Lower leg skin (tissue), 3 donors: ENCODE data around the gene GGA1.

Source experiments
- POLR2A ChIP-seq, 2 donors: fragments of 450-650 bp; IDR thresholded peaks; one replicate each; pipeline ENCODE4 v1.6.1; 2016 to 2017; ENCODE audit warnings: antibody characterized with exemption in 2 of 2, mild to moderate bottlenecking in 1 of 2, moderate library complexity in 1 of 2
- TF ChIP-seq, protein P1 (sequence below), 3 donors: fragments of 450-650 bp; IDR thresholded peaks; one replicate each; pipeline ENCODE4 v1.5.1; 2016; ENCODE audit warnings: antibody characterized with exemption in 3 of 3, mild to moderate bottlenecking in 3 of 3, moderate library complexity in 2 of 3

DNA sequence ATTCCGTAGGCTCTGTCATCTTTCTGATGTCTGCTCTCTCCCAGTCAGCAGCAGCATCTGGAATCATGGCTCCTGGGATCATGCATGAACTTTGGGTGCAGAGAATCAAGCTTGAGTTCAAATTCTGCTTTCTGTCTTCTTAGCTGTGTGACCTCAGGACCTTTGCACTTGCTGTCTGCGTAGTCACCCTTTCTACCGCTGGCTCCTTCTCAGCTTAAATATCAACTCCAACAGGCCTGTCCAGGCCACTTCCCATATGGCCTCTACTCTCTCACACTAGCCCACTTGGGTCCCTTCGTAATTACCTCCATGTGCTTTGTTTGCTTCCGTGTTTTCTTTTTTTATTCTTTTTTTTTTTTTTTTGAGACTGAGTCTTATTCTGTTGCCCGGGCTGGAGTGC lies 4.6 kb upstream of the GGA1 start:
- TF ChIP-seq, protein P1, sequence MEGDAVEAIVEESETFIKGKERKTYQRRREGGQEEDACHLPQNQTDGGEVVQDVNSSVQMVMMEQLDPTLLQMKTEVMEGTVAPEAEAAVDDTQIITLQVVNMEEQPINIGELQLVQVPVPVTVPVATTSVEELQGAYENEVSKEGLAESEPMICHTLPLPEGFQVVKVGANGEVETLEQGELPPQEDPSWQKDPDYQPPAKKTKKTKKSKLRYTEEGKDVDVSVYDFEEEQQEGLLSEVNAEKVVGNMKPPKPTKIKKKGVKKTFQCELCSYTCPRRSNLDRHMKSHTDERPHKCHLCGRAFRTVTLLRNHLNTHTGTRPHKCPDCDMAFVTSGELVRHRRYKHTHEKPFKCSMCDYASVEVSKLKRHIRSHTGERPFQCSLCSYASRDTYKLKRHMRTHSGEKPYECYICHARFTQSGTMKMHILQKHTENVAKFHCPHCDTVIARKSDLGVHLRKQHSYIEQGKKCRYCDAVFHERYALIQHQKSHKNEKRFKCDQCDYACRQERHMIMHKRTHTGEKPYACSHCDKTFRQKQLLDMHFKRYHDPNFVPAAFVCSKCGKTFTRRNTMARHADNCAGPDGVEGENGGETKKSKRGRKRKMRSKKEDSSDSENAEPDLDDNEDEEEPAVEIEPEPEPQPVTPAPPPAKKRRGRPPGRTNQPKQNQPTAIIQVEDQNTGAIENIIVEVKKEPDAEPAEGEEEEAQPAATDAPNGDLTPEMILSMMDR (IDR thresholded peaks at IDR 0.05), result no peak
- TF ChIP-seq POLR2A (IDR thresholded peaks at IDR 0.05), result no peak
